B cell (primary cell): ENCODE measurements around the gene FGF4.

ENCODE experiments used
- CTCF ChIP-seq: fragments of 200-600 bp; IDR thresholded peaks from one replicate; pipeline ENCODE4 v1.8.0; 2022; ENCODE audit warnings: antibody characterized with exemption, mild to moderate bottlenecking
- EZH2 ChIP-seq: IDR thresholded peaks from 2 replicates; pipeline ENCODE4 v1.6.1; 2012; ENCODE audit warnings: borderline replicate concordance, low read depth, mild to moderate bottlenecking, moderate library complexity, low read length; ENCODE audit not compliant: insufficient read depth, poor library complexity, severe bottlenecking

- TF ChIP-seq CTCF = no peak
- TF ChIP-seq EZH2 = no peak
Observed at GRCh38 chr11:69811431-69811830, 36.3 kb upstream of the FGF4 start.
